ENCODE measurements around the gene CRACR2A.

GRCh38 chr12:3634348-3634747 is 118.6 kb downstream of the CRACR2A start:
- no peak for TF ChIP-seq CTCF (IDR thresholded peaks at IDR 0.05)
- TF ChIP-seq POLR2A (IDR thresholded peaks at IDR 0.05), result no peak

All from upper lobe of left lung (tissue), 4 donors.